Kidney epithelial cell (primary cell): ENCODE results near the gene COA1. TPM values are rescaled to one million over a fixed set of nuclear protein-coding genes. Genes with fewer than 3 reads are reported as not detected.

Source experiments
- DNase-seq: peaks from one replicate; pipeline ENCODE4 v3.0.0-alpha.2; 2010; ENCODE audit warnings: low read depth
- H3K27me3 ChIP-seq: 2 replicates; pipeline ENCODE4 v1.6.0; 2011; ENCODE audit warnings: low read length; ENCODE audit not compliant: control insufficient read depth, insufficient read depth
- H3K36me3 ChIP-seq: 2 replicates; pipeline ENCODE4 v1.5.1; 2011; ENCODE audit warnings: low read length; ENCODE audit not compliant: control insufficient read depth, insufficient read depth
- H3K4me3 ChIP-seq: 2 replicates; pipeline ENCODE4 v1.5.1; 2011; ENCODE audit warnings: low read depth, mild to moderate bottlenecking, control low read depth, low read length
- CTCF ChIP-seq: IDR thresholded peaks from 2 replicates; pipeline ENCODE4 v1.5.1; 2011; ENCODE audit warnings: mild to moderate bottlenecking, moderate library complexity, low read length, control low read depth, inconsistent platforms; ENCODE audit not compliant: insufficient read depth, poor library complexity, severe bottlenecking
- total RNA-seq: library from RNA; depleted of rRNA; stranded (reverse); fragments of >200 nt; gene quantifications from 2 replicates; pipeline ENCODE4 v1.2.3, GENCODE V29; 2015

The COA1 gene
- total RNA-seq, 1 donor from 2014 or later = 67.1 TPM

GRCh38 chr7:43749383-43749940, 20.1 kb upstream of the COA1 start:
- no peaks in the 10 kb centered on the region for H3K36me3 ChIP-seq
- no peak for TF ChIP-seq CTCF
- DNase-seq = no peak
- peaks cover 4% of the 10 kb centered on the region for H3K27me3 ChIP-seq
- no peak overlapping the region for H3K4me3 ChIP-seq

DNA sequence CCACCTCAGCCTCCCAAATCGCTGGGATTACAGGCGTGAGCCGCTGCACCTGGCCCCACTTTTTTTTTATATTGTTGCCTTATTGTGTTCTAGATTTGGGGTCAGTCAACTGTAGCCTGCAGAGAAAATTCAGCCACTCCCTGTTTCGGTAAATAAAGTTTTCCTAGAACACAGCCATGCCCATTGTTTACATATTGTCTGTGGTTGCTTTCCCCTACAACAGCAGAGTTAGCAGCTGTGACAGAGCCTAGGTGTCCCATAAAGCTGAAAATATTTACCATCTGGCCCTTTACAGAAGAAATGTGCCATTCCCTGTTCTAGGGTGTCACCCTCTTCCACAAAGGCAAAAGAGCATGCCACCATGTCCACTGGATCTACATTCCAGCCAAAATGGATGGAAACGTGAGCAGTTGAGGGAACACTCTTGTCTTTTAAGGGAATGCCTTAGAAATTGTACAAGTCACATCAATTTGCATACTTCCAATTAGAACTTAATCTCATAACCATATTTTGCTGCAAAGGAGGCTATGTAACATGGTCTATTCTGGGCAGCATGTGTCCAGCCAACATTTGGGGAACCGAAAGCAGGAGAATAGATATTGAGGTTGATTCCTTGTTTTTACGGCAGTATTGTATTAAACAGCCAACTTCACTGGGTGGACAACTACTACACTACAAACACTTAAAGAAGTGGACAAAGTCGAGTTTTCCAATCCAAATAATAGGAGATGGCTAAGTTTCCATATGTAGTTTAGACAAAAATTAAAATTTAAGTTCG, 18.2 kb upstream of the COA1 start:
- Histone ChIP-seq H3K27me3 (peaks cover 4% of the 10 kb centered on the region), H3K4me3 (no peak overlapping the region), H3K36me3 (no peaks in the 10 kb centered on the region)
- DNase-seq = no peak
- no peak for TF ChIP-seq CTCF

DNA sequence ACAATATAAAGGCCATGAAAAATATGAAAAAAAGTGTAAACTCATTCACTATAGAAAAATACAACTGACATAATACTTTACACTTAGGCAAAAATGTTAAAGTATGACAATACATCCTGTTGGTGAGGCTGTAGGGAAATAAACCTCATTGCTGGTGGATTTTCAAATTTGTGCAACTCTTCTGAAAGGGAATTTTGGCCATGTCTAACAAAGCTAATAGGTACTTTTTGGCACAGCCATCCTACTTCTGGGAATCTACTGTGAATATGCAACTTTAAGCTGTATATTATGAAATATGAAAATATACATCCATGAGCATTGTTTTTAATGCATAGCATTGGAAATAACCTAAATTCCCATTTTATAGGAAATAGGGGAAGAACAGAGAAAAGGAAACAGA, 13.4 kb upstream of the COA1 start:
- DNase-seq = no peak
- Histone ChIP-seq H3K36me3 (no peaks in the 10 kb centered on the region), H3K27me3 (no peaks in the 10 kb centered on the region), H3K4me3 (no peak overlapping the region)
- no peak for TF ChIP-seq CTCF

GRCh38 chr7:43737467-43738127, 8.3 kb upstream of the COA1 start:
- Histone ChIP-seq H3K27me3 (no peaks in the 10 kb centered on the region), H3K4me3 (no peak overlapping the region), H3K36me3 (no peaks in the 10 kb centered on the region)
- no peak for DNase-seq
- TF ChIP-seq CTCF = no peak

GRCh38 chr7:43735802-43736603, 6.7 kb upstream of the COA1 start:
- H3K4me3 ChIP-seq = no peak overlapping the region
- H3K36me3 ChIP-seq = no peaks in the 10 kb centered on the region
- no peak for TF ChIP-seq CTCF
- no peak for DNase-seq
- no peaks in the 10 kb centered on the region for H3K27me3 ChIP-seq
